GM12875 (cell line): ENCODE data around the gene NT5C3B.

Experiments
- H3K4me3 ChIP-seq: one replicate; pipeline ENCODE4 v1.5.1; 2011; ENCODE audit warnings: low read depth, low read length, control low read depth
- TF ChIP-seq, protein P1 (sequence below): IDR thresholded peaks from 2 replicates; pipeline ENCODE4 v1.5.1; 2011; ENCODE audit warnings: low read depth, mild to moderate bottlenecking, control low read depth, inconsistent platforms, low read length, moderate library complexity, borderline replicate concordance; ENCODE audit not compliant: insufficient read depth

NT5C3B gene

DNA sequence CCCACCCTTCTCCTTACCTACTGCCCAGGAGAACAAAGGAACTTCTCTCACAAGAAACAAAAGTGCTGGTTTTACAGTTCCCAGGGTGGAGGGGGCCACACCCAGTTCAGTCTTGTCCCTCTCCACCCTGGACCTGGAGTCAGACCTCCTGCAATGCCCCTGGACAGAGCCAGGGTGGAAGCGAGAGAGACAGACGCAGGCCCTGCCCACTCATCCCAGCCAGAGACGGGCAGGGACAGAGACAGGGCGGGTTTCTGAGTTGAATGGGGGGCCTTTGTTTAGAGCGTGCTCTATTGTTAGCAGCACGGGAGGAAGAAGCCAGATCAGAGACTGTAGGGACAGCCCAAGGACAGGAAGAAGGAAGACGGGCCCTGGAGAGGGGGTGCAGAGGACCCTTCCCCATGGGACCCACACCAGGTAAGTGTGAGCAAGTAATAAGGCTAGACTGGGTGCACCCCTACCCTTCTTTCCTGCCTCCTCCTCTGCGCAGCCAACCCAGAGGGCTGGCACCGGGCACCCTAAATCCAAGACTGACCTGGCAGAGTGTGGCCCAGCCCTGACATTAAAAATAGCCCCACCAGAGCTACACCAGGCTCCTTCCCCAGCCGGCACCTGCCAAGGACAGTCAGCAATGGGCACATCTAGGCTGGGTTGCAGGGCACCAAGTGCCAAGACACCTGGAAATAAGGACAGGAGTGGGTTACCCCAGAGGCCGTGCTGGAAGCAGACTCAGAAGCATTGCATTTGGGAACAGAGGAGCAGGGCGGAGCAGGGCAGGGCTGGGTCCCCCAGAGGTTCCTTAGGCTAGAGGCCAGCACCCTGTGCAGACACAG lies 60.4 kb downstream of the NT5C3B start:
- TF ChIP-seq, protein P1, sequence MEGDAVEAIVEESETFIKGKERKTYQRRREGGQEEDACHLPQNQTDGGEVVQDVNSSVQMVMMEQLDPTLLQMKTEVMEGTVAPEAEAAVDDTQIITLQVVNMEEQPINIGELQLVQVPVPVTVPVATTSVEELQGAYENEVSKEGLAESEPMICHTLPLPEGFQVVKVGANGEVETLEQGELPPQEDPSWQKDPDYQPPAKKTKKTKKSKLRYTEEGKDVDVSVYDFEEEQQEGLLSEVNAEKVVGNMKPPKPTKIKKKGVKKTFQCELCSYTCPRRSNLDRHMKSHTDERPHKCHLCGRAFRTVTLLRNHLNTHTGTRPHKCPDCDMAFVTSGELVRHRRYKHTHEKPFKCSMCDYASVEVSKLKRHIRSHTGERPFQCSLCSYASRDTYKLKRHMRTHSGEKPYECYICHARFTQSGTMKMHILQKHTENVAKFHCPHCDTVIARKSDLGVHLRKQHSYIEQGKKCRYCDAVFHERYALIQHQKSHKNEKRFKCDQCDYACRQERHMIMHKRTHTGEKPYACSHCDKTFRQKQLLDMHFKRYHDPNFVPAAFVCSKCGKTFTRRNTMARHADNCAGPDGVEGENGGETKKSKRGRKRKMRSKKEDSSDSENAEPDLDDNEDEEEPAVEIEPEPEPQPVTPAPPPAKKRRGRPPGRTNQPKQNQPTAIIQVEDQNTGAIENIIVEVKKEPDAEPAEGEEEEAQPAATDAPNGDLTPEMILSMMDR, result no peak
- no peak overlapping the region for H3K4me3 ChIP-seq
